Epithelial cell of proximal tubule (primary cell): Measurements from ENCODE around the gene BOD1. TPM values are rescaled to one million over a fixed set of nuclear protein-coding genes. Genes with fewer than 3 reads are reported as not detected.

ENCODE experiments used
- DNase-seq: peaks from one replicate; pipeline ENCODE4 v3.0.0-alpha.2; 2011; ENCODE audit warnings: low read depth
- H3K4me3 ChIP-seq: 2 replicates; pipeline ENCODE4 v1.5.1; 2011; ENCODE audit warnings: low read depth, mild to moderate bottlenecking, low read length
- total RNA-seq: library from RNA; depleted of rRNA; stranded (reverse); fragments of >200 nt; gene quantifications from 2 replicates; pipeline ENCODE4 v1.2.3, GENCODE V29; 2015
- TF ChIP-seq, protein P1 (sequence below): conservative IDR thresholded peaks from 2 replicates; pipeline ENCODE4 v1.5.1; 2012; ENCODE audit warnings: low read depth, mild to moderate bottlenecking, low read length

Gene BOD1
- total RNA-seq, 1 donor from 2014 or later: 29.8 TPM

DNA sequence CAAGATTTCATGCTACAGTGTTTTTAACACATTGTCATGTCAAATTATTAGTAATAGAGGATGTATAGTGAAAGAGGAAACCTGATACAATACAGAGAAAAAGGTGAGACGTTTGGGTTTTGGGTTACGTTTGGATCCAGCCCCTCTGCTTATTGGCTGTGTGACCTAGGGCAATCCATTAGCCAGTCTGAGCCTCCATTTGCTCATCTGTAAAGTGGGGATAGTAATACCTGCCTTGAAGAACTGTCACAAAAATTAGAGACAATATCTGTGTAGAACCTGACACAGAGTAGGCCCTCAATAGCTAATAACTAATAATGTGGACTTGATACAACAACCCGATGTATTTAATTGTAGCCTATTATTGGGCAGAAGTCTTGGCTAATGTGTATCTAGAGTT, 4.3 kb upstream of the BOD1 start:
- H3K4me3 ChIP-seq: no peak overlapping the region
- DNase-seq: no peak
- TF ChIP-seq, protein P1, sequence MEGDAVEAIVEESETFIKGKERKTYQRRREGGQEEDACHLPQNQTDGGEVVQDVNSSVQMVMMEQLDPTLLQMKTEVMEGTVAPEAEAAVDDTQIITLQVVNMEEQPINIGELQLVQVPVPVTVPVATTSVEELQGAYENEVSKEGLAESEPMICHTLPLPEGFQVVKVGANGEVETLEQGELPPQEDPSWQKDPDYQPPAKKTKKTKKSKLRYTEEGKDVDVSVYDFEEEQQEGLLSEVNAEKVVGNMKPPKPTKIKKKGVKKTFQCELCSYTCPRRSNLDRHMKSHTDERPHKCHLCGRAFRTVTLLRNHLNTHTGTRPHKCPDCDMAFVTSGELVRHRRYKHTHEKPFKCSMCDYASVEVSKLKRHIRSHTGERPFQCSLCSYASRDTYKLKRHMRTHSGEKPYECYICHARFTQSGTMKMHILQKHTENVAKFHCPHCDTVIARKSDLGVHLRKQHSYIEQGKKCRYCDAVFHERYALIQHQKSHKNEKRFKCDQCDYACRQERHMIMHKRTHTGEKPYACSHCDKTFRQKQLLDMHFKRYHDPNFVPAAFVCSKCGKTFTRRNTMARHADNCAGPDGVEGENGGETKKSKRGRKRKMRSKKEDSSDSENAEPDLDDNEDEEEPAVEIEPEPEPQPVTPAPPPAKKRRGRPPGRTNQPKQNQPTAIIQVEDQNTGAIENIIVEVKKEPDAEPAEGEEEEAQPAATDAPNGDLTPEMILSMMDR: no peak

DNA sequence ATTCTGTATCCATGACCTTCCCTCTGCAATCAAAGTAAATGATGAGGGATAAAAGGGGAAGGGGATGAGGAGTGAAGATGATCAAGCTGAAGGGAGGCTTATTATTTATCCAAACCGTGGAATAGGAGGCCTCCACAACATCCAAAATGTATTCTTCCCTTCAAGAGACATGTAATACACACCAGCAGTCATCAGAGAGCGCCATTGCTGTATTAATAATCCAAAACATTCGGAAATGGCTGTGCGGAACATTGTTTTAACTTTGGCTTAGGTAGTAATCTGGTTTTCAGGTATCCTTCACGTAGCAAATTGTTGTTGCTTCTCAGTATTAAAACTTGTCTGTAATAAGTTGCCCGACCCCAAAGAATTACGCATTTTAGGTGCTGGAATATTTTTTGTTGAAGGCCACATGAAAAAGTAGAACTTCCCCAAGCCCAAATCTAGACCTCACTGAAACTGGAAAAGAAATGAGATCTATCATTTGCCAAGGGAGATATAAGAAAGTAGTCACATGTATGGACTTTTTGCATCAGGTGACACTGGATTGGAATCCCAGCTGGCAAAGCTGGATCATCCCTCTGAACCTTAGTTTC, 2.6 kb upstream of the BOD1 start:
- TF ChIP-seq, protein P1: peak; percentile 77
- no peak for DNase-seq
- H3K4me3 ChIP-seq: no peak overlapping the region

GRCh38 chr5:173615884-173616576, 420 bp downstream of the BOD1 start:
- DNase-seq: no peak
- TF ChIP-seq, protein P1: peak; percentile 69
- H3K4me3 ChIP-seq: peak overlapping the region; percentile 67

- no peak for DNase-seq
- H3K4me3 ChIP-seq: peak overlapping the region; percentile 67
- TF ChIP-seq, protein P1: no peak
Measured at GRCh38 chr5:173614591-173614990, 1.9 kb downstream of the BOD1 start.

DNA sequence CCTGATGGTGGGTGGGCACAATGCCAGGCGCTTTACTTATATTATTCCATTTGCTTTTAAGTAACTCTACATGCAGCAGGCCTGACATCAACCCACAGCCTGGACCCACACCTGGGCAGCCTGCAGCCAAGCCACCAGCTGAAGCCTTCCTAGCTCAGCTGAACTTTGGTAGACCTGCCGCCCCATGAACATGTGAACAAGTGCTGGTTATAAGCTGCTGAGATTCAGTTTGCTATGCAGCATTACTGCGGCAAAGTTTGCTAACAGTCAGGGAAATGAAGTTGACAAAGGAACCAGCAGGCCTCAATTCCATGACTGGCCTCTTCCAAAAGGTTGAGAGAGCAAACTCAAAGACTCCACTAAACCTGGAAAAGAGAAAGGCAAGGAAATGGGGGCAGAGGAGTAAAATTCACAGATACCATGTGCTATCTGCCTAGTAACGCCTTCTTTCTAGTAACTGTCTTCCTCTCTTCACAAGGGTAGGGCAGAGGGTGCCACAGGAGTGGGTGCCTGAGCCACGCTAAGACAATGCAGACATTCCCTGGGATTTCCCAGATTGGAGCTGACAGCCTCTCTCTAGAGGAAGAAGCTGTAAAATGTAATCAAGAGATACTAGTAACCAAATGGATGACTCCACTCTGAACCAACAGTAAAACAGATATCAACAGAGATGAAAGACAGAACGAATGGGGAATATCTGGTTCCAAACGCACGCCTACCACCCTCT, 2.9 kb downstream of the BOD1 start:
- no peak for DNase-seq
- TF ChIP-seq, protein P1: no peak
- H3K4me3 ChIP-seq: no peak overlapping the region

DNA sequence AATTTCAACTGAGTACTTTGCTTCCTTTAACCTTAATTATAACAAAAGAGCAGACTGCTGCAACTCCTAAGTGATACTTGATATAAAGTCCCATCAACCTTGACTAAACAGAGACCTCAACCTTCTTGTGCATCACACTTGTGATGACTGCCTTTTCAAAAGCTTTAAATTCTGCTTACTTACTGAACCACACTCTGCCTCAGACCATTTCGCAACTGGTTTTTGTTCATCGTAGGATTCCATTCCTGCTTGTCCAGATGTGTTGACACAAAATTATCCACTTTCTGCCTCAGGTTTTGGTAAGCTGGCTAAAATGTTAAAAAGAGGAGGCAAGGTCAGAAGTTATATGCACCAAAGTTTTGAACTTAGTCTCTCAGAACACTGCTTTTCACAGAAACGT, 3.5 kb downstream of the BOD1 start:
- H3K4me3 ChIP-seq: no peak overlapping the region
- TF ChIP-seq, protein P1: no peak
- DNase-seq: no peak

- TF ChIP-seq, protein P1: no peak
- DNase-seq: no peak
- H3K4me3 ChIP-seq: no peak overlapping the region
Measured at GRCh38 chr5:173611706-173612105, 4.7 kb downstream of the BOD1 start.
